Measurements from ENCODE around the gene LRP1.

LRP1 gene

DNA sequence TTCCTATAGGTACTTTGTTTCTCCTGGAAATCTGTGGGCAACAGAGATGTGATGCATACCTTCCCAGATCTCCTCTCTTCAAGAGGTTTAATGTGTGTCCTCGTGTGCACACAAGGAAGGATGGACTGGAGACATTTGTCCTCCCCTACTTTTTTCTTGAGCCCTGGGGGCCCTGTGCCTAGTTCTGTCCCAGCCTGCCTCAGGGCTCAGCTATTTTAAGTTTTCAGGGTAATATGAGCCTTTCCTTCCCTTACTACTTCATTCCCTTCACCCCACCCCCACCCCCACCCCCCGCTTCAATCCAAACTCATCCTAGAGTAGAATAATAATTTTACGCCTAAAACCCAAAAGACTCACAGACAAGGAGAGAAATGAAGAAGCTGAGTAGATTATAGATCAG is 122.3 kb downstream of the LRP1 start:
- no peak for DNase-seq (ENCODE audit: low read depth in 2 of 2)

DNA sequence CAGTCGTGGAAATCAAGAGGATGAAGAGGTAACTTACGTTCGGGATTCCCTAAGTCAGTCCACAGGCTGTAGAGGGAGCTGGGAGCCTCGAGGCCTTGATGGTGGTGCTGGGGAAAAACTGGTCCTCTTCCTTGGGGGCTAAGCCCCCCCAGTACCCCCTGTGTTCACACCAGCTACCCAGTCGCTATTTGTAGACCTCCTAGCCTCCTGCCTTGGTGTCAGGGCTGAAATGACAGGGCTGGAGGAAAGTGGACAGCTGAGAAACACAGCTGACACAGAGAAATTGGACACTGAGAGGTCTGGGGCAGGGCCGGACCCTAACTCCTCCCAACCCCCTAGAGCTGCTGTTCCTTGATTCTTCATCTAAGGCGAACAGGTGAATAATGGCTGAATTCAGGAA is 122.7 kb downstream of the LRP1 start, which contains the start of gene STAC3:
Gene STAC3 (minus strand): TSS at position 232 of the 400 bp plus-strand sequence. CDS start 1,551 bp downstream, outside the sequence.
- DNase-seq (ENCODE audit: low read depth in 2 of 2), result no peak

DNA sequence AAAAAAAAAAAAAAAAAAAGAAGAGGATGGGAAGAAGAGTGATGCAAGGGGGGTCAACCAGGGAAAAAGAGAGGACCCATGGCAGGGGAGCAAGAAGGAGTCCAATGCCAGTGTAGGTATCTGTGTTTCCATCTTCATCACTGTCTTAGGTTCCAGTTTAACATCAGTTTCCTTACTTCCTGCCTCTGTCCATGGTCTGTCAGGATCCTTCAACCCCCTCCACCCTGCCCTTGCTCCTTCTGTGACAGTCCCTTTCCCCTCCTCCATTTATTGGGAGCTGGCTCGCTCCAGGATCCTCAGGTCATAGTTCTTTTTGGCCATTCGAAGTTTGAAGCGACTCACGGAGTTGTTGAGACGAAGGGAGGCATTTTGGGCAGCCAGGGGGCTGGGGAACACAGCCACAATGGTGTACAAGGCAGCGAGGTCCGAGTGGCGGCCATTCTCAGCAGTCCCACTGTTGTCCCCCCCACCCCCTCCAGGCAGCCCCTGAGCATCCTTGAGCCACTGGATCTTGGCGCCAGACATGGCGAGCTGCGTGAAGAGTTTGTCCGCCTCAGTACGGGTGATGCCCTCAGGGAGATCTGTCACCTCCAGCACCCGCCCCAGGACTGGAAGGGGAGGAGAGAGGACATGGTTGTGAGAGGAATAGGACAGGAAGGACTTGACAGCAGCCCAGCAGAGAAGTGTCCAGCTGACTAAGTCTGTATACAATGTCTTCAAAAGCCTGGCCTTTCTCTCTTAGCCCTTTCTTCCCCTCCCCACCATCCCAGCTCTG is 126.4 kb downstream of the LRP1 start:
- DNase-seq (ENCODE audit: low read depth in 2 of 2), result no peak

DNA sequence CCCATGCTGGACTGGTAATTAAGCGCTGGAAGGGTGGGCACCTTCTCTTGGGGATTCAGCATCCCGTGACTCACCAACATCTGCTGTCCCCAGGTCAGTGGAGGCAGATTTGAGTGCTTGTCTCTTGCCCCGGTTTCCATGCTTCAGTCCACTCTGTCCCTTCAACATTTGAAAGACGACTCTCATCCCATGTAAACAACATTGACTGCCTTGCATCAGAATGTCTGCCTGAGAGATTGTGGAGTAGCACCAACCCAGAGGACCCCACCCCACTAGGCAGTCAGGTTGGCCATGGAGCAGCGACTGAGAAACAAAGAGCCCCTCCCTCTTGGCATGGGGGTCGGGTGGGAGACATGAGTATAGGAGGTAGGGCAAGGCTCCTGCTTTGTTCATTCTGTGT is 127.6 kb downstream of the LRP1 start:
- no peak for DNase-seq (ENCODE audit: low read depth in 2 of 2)

DNA sequence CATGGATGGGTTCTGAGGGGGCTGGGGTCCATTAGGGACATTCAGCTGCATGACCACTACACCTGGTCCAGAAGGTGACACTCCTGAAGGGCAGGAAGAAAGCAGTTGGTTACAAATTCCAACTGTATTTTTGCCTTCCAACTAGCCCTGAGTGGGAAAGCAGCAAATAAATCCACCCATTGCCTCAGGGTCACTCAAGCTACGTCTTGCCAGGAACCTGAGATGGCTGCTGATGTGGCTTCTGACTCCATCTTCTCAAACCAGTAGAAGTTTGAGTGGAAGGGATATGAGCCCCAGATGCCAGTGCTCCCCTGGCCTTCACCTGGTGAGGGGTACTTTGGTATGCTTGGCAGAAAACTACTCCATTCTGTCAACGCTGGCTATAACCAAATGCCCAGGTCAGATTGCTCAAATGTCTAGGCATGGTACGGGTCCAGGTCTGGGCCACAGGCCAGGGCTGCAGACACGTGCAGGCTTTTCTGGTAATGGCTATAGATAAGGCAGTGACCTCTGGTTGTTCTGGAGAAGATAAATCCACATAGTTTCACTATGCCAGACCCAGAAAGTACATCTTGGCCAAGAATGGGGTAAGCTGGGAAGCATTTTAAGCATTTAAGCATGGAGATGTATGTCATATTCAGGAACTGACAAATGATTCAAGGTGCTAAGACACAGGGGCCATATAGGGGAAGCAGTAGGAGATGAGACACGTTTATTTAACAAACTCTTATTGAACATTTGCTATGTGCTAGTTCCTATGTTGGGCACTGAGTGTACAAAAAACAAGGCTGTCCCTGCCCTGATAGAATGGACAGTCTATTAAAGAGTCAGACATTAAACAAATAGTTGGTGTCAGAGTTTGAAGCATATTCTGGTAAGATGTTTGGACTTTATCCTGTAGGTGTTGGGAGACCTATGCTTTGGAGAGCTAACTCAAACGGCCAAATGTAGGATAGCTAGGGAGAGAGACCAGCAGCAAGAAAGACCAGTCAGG is 131.0 kb downstream of the LRP1 start:
- DNase-seq (ENCODE audit: low read depth in 2 of 2), result no peak

DNA sequence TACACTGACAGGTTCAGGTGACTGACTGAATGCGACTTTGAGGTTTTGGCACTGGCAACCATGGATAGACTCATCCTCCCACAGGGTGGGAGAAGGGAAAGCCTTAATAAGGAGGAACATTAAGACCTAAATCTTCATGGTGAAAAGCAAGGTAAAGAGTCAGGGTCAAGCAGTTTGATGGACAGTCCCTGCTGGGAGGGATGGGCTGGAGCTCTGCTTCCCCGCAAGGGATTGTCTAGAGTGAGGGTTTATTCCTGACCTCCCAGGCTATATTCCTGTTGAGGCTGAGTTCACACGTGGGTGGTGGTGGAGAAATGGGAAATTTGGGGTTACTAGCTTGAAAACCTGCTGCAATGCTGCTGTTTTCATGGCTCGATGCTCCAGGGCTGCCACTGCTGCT is 132.1 kb downstream of the LRP1 start:
- DNase-seq (ENCODE audit: low read depth in 2 of 2), result no peak

DNA sequence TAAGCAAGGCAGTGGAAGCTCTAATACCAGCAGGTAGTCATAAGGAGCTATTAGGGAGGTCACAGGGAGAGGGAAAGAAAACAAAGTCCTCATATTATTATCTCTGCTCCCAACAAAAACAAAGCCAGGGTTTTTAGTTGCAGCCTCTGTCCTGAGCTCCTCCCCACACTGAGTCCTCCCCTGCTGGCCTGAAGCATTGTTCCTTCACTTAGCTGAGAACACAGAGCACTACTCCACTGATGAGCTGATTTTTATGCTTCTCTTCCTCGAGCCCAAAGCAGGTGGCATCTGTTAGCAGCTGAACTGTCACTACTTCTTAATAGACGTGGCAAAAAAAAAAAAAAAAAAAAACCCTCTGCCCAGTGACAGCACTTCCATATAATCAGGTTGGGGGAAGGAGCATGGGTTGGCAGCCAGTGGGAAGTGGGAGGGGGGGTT is 133.2 kb downstream of the LRP1 start:
- DNase-seq (ENCODE audit: low read depth in 2 of 2), result no peak

DNA sequence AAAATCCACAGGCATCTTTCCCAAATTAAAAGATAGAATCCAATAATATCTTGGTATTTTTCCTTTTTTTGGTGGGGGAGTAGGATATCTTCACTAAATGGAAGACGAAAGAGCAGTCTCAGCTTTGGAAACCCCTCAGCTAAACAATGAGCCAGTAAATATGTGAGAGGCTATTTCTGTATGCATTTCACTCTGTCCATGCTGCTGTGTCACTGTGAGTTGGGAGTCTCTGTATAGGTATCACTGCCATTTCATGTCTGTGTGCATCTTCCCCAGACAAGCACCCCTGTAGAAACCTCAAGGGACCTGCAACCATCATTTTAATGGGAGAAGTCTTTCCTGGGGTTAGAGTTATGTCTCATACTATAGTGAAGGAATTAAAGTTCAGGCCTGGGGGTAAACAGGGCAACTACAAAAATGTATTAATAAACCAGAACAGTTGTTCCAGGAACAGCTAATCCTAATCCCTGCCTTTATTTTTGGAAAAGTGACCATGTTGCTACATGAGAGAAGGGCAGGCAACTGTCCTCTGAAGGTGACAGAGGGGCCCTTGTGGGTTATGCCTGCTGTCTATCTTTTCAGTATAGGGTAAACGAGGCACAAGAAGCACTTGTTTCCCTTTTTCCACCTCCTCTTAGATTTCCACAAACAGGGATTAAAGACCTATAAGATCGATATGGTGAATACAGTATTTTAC is 134.0 kb downstream of the LRP1 start:
- DNase-seq (ENCODE audit: low read depth in 2 of 2), result no peak

Data from activated CD8-positive, alpha-beta memory T cell treated with anti-CD3 and anti-CD28 coated beads for 4 hours (primary cell).